GM21717 (cell line): ENCODE results near the gene CRYZ.
A peak's percentile ranks its signal among the peaks of the same experiment; 100 is the strongest.
"Not testable (repeated sequence)": the region's sequence is repeated elsewhere in the genome, so short reads cannot be mapped to it uniquely, and the experiment has no call there.

Experiments
- ATAC-seq: cut with Tn5 transposase; IDR thresholded peaks from one replicate; pipeline ENCODE4 v1.9.1; 2021; ENCODE audit warnings: mild to moderate bottlenecking, moderate library complexity; ENCODE audit not compliant: unreplicated experiment

Gene CRYZ

DNA sequence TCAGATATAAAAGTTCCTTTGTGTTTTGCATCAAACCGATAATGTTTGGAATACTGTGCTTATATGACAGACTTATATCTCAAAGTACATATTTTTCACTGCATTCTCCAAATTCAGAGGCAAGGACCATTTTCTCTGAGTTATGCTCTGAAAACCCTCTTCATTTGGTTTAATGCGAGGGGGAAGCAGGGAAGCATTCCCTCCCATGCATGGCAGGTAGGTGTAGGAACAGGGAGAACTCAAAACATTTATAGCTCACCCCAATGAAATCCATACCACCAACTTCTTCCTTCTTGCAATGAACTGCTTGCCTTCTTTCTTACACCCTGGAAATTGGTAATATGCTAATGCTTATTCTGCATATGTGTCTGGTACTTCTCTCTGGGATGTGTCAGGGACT lies 48.5 kb downstream of the CRYZ start:
- no peak for ATAC-seq

DNA sequence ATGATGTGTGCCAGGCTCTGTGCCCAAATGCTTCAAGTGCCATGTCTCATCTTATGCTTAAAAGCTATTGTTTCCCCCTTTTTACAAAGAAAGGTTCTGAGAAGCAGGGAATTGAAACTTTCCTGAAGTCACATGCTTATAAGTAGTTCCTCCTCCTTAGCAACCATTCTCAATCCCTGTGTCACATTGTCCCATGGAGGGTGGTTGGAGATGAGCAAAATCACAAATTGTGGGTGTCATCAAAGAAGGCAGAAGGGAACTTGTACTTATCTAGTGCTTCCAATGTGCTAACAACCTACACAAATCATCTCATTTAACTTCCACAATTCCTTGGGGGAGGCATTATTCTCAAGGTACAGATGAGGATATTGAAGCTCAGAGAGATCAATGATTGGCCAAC lies 49.2 kb downstream of the CRYZ start:
- ATAC-seq: no peak

DNA sequence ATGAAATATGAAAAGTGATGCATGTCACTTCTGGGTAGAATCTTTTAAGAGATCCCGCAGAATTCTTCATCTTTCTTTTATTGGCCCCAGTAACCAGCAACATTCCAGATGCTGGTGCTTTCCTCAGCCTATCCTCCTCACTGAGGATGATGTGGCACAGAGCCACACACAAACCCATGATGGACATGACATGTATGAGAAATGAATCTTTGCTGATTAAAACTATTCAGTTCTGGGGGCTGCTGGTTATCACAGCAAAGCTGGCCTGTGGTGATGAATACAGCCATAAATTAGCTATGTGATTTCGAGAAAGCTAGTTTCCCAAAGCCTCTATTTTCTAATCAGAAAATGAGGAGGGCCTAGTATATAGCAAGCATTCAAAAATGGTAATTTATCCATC lies 51.0 kb downstream of the CRYZ start:
- ATAC-seq: no peak

DNA sequence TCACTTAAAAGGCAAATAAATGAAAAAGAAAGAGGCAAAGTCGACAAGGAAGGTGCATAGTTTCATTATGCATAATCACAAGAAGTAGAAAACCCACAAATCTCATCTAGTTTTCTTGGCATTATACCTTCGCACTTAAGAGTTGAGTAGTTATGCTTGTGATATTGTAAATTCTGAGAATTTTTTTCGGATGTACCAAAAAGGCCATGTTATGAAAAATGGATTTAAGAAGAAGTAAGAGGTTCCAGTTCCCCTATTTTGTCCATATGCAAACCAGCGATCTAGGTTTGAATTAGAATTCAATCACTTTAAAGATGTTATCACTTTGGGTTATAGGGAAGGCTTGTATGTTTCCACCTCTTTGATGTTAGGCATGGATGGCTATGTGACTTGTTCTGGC lies 51.4 kb downstream of the CRYZ start:
- ATAC-seq: peak; percentile 88

DNA sequence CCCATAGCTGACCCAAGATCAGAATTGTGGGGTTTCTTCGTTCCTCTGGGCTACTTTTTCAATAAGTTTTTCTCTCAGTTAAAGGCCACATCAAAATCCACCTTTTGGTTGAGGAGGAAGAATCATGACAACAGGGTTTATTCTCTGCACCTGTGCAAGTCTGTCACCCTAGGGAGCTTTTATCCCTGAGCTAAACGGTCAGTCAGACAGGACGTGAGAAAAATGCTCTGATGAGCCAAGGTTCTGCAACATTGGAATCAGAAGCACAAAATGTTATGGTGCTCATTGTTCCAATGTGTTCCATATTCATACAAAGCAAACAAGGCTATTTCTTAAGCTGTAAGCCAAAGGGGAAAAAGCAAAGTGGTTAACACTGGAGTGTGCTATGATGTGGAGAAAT lies 51.8 kb downstream of the CRYZ start:
- ATAC-seq: peak; percentile 41

DNA sequence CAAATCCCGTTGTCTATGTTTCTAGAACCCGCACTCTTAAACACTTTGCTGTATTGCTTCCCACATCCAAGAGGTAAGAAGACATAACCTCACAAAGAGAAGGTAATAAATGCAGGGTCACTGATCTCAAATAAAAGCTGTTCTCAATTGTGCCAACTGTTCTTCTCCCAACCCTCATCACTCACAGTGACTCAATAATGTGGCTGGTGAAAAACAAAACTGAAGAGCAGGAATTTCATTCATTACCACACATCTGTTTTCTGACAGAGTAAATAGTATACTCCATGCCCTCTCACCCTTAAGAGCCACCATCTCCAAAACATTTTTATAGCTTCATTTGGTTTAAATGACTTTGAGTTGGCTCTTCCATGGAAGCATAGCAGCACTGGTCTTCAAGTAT lies 53.0 kb downstream of the CRYZ start:
- no peak for ATAC-seq

DNA sequence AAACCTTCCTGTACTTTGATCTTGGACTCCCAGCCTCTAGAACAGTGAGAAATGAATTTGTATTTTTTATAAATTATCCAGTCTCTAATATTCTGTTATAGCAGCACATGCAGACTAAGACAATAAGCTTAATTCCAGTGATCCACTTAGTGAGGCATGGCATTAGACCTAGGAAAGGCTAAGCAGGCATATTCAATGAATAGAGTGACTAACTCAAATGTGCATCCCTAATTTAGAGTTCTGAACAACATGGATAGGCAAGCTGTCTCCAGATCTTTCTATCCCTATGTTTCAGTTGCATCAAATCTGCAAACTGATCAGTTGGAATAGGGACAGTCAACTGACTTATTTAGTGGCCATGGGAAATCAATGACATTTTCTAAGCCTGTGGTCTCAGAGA lies 54.9 kb downstream of the CRYZ start:
- no peak for ATAC-seq

DNA sequence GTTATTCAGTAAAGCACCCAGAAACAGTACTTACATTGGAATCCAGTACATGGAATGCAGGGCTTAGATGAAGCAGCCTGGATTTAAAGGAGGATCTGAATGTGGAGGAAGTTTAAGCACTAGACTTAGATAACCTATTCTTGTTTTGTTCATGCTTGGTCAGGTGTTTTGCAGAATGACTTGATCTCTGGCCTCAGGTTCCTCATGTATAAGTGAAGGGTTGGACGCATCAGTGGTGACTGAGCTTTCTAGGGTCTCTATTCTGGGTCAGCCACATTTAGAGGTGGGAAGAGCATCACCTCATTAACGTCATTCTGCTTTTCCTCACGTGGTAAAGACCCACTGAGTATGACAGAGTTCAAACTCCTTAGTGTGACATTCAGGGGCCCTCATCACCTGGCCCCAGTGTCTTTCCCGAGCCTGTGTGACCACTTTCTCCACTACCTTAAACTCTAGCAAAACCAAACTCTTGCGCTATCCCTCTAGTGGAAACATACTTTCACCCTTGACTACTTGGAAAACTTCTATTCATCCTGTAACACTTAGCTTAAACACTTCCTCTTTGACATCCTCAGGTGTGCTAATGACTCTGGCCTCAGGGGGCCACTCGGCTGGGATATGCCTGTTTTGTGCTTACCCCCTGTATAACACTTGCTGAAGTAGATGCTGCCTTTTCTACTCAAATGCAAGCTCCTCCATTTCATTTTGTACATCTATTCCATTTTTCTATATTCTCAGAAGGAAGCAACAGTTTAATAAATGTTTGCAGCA lies 58.4 kb downstream of the CRYZ start:
- peak; percentile 39 for ATAC-seq

DNA sequence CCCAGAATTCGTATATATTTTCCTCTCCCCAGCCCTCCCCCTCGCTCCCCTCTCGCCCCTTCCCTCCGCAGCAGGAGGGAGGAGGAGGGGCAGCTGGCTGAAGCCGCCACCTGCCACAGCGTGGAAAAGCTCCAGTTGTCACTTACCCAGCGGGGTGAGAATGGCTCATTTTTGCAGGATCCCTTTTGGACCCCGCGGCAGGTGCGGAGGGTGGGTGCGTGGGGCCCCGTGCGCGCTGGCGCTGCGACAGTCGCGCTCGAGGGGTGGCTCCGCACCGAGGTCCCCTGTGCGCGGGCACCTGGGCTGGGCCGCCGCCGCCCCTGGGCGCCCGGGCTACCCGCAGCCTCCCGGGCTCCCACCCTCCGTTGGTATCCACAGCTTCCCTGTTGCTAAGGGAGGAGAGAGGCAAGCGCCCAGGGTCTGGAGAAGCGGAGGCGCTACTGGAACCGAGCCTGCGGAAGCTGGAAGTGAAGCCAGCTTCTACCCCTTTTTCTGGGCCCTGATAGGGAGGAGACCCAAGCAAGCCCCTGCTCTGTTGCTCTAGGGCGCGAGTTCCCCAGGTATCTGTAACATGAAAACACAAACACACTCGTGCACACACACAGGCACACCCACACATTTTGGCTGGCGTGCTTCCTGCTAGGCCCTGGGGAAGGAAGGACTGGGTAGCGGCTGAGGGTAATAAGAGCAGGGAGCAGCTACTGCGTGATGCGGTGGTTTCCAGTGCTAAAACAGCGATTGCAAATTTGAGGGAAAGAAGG lies 59.3 kb downstream of the CRYZ start, which contains the start of gene ERICH3:
Gene ERICH3 (minus strand): TSS at position 442 of the 761 bp plus-strand sequence. CDS start 273 bp downstream, at position 169.
- peak; percentile 68 for ATAC-seq

DNA sequence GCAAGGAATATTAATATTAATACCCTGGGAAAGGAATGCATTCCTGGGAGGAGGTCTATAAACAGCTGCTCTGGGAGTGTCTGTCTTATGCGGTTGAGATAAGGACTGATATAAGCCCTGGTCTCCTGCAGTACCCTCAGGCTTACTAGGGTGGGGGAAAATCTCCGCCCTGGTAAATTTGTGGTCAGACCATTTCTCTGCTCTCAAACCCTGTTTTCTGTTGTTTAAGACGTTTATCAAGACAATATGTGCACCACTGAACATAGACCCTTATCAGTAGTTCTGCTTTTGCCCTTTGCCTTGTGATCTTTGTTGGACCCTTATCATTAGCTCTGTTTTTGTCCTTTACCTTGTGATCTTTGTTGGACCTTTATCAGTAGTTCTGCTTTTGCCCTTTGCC lies 62.0 kb downstream of the CRYZ start:
- not testable (repeated sequence) for ATAC-seq
